Duodenal mucosa (tissue), 2 donors: ENCODE measurements around the gene SULT4A1.

Source experiments
- H3K27ac ChIP-seq: one replicate; pipeline ENCODE4 v1.7.0; 2013; ENCODE audit warnings: low read depth, low read length
- H3K27me3 ChIP-seq, 2 donors: one replicate each; pipeline ENCODE4 v1.7.0; 2013; ENCODE audit warnings: low read length in 2 of 2, control low read depth in 1 of 2; ENCODE audit not compliant: insufficient read depth in 2 of 2, control insufficient read depth in 1 of 2
- H3K36me3 ChIP-seq, 2 donors: one replicate each; pipeline ENCODE4 v1.7.0; 2013; ENCODE audit warnings: low read length in 2 of 2, control low read depth in 1 of 2; ENCODE audit not compliant: insufficient read depth in 2 of 2, control insufficient read depth in 1 of 2
- H3K4me1 ChIP-seq, 2 donors: one replicate each; pipeline ENCODE4 v1.7.0; 2013; ENCODE audit warnings: low read length in 2 of 2, control low read depth in 1 of 2; ENCODE audit not compliant: insufficient read depth in 2 of 2, control insufficient read depth in 1 of 2
- H3K4me3 ChIP-seq, 2 donors: one replicate each; pipeline ENCODE4 v1.7.0; 2013; ENCODE audit warnings: low read length in 2 of 2, low read depth in 1 of 2
- H3K9ac ChIP-seq, 2 donors: one replicate each; pipeline ENCODE4 v1.7.0; 2013; ENCODE audit warnings: low read length in 2 of 2, low read depth in 1 of 2
- H3K9me3 ChIP-seq, 2 donors: one replicate each; pipeline ENCODE4 v1.7.0; 2013; ENCODE audit warnings: low read length in 2 of 2, control low read depth in 1 of 2; ENCODE audit not compliant: control insufficient read depth in 1 of 2

SULT4A1 gene

GRCh38 chr22:43828998-43829782, 33.1 kb downstream of the SULT4A1 start:
- Histone ChIP-seq H3K4me1 (peaks cover 0 to 1% of the 10 kb centered on the region in 2 donors), H3K27me3 (no peaks in the 10 kb centered on the region), H3K27ac (no peak overlapping the region), H3K4me3 (no peak overlapping the region), H3K9ac (no peak overlapping the region), H3K36me3 (peaks cover 0 to 27% of the 10 kb centered on the region in 2 donors), H3K9me3 (no peaks in the 10 kb centered on the region)

GRCh38 chr22:43828725-43828997, 33.7 kb downstream of the SULT4A1 start:
- no peaks in the 10 kb centered on the region for H3K9me3 ChIP-seq
- no peak overlapping the region for H3K4me3 ChIP-seq
- H3K9ac ChIP-seq = no peak overlapping the region
- peaks cover 0 to 6% of the 10 kb centered on the region in 2 donors for H3K4me1 ChIP-seq
- no peaks in the 10 kb centered on the region for H3K27me3 ChIP-seq
- H3K27ac ChIP-seq = no peak overlapping the region
- H3K36me3 ChIP-seq = peaks cover 0 to 27% of the 10 kb centered on the region in 2 donors

GRCh38 chr22:43827926-43828724, 34.2 kb downstream of the SULT4A1 start:
- Histone ChIP-seq H3K9me3 (no peaks in the 10 kb centered on the region), H3K4me1 (peaks cover 0 to 10% of the 10 kb centered on the region in 2 donors), H3K27ac (no peak overlapping the region), H3K9ac (no peak overlapping the region), H3K4me3 (no peak overlapping the region), H3K36me3 (peaks cover 0 to 27% of the 10 kb centered on the region in 2 donors), H3K27me3 (peaks cover 0 to under 1% of the 10 kb centered on the region in 2 donors)

GRCh38 chr22:43827003-43827735, 35.1 kb downstream of the SULT4A1 start:
- Histone ChIP-seq H3K27ac (no peak overlapping the region), H3K36me3 (peaks cover 0 to 27% of the 10 kb centered on the region in 2 donors), H3K27me3 (peaks cover 0 to 5% of the 10 kb centered on the region in 2 donors), H3K9me3 (no peaks in the 10 kb centered on the region), H3K4me1 (peaks cover 0 to 10% of the 10 kb centered on the region in 2 donors), H3K9ac (no peak overlapping the region), H3K4me3 (no peak overlapping the region)

- Histone ChIP-seq H3K36me3 (peaks cover 0 to 22% of the 10 kb centered on the region in 2 donors), H3K27me3 (peaks cover 0 to 8% of the 10 kb centered on the region in 2 donors), H3K4me1 (peaks cover 0 to 10% of the 10 kb centered on the region in 2 donors), H3K27ac (no peak overlapping the region), H3K9me3 (no peaks in the 10 kb centered on the region), H3K4me3 (no peak overlapping the region), H3K9ac (no peak overlapping the region)
Observed at GRCh38 chr22:43826142-43827002, 35.9 kb downstream of the SULT4A1 start.

GRCh38 chr22:43825651-43826050, 36.7 kb downstream of the SULT4A1 start:
- Histone ChIP-seq H3K27me3 (peaks cover 0 to 8% of the 10 kb centered on the region in 2 donors), H3K36me3 (peaks cover 0 to 21% of the 10 kb centered on the region in 2 donors), H3K4me3 (no peak overlapping the region), H3K4me1 (peaks cover under 1 to 10% of the 10 kb centered on the region in 2 donors), H3K9me3 (no peaks in the 10 kb centered on the region), H3K27ac (no peak overlapping the region), H3K9ac (no peak overlapping the region)

- Histone ChIP-seq H3K9me3 (no peaks in the 10 kb centered on the region), H3K27me3 (peaks cover 0 to 8% of the 10 kb centered on the region in 2 donors), H3K4me3 (no peak overlapping the region), H3K9ac (no peak overlapping the region), H3K4me1 (peaks cover 3 to 10% of the 10 kb centered on the region in 2 donors), H3K27ac (no peak overlapping the region), H3K36me3 (peaks cover 0 to 15% of the 10 kb centered on the region in 2 donors)
Observed at GRCh38 chr22:43824724-43825420, 37.4 kb downstream of the SULT4A1 start.

- Histone ChIP-seq H3K27me3 (peaks cover 0 to 8% of the 10 kb centered on the region in 2 donors), H3K9me3 (no peaks in the 10 kb centered on the region), H3K9ac (no peak overlapping the region), H3K4me1 (peaks cover 3 to 10% of the 10 kb centered on the region in 2 donors), H3K27ac (no peak overlapping the region), H3K36me3 (peaks cover 0 to 15% of the 10 kb centered on the region in 2 donors), H3K4me3 (no peak overlapping the region)
Observed at GRCh38 chr22:43823911-43824665, 38.2 kb downstream of the SULT4A1 start.
